GM23338 (cell line): ENCODE measurements around the gene CDK5R1.

ENCODE experiments used
- CTCF ChIP-seq, 2 experiments: fragments of 200-600 bp in 1 of 2; sonication (generic) in 1 of 2; conservative IDR thresholded peaks; 2 replicates each; pipeline versions ENCODE4 v1.5.1 to v1.6.1; 2016 to 2017; ENCODE audit warnings: antibody characterized with exemption in 2 of 2, low read depth in 2 of 2, mild to moderate bottlenecking in 2 of 2, moderate library complexity in 1 of 2
- ETS1 ChIP-seq: IDR thresholded peaks from 2 replicates; pipeline ENCODE4 v1.6.1; 2016; ENCODE audit warnings: antibody characterized with exemption
- EZH2phosphoT487 ChIP-seq: fragments of 200-600 bp; sonication (generic); IDR thresholded peaks from one replicate; pipeline ENCODE4 v1.8.1; 2018; ENCODE audit warnings: antibody characterized with exemption; ENCODE audit not compliant: unreplicated experiment
- POLR2AphosphoS5 ChIP-seq: IDR thresholded peaks from 2 replicates; pipeline ENCODE4 v1.6.1; 2016; ENCODE audit warnings: antibody characterized with exemption, low read depth

- TF ChIP-seq POLR2AphosphoS5 (no peak), CTCF (conservative IDR thresholded peaks at IDR 0.05; ENCODE audit: low read depth in 2 of 2) (no peak), ETS1 (no peak), EZH2phosphoT487 (no peak)
Measured at GRCh38 chr17:32502013-32502412, 15.2 kb downstream of the CDK5R1 start.
